Measurements from ENCODE around the gene AKR7A3. TPM values are rescaled to one million over a fixed set of nuclear protein-coding genes. Genes with fewer than 3 reads are reported as not detected.
"Not testable (repeated sequence)": the region's sequence is repeated elsewhere in the genome, so short reads cannot be mapped to it uniquely, and the experiment has no call there.

Gene AKR7A3
- 1 to 10 TPM; 1.8 to 3.5 (median 2.3) TPM for total RNA-seq

GRCh38 chr1:19288324-19289241, at the start of gene AKR7A3:
TSS of gene AKR7A3 (minus strand) at chr1:19288770. CDS start at chr1:19288709, 61 bp downstream.
- H3K9me3 ChIP-seq; H3K27me3 ChIP-seq; H3K27ac ChIP-seq; H3K36me3 ChIP-seq; intact Hi-C loops (cut with DNase I): not testable (repeated sequence)
- TF ChIP-seq POLR2A (IDR thresholded peaks at IDR 0.05) = peak in 1 of 2 donors; percentile 32
- 25 to 42% methylated on average over 18 to 38 of the region's 82 CpGs for WGBS, 2 donors
- H3K4me3 ChIP-seq (replicated peaks in 1 of 3) = peak within 1 kb of the TSS in 2 of 3 donors; percentile 27 to 36
- DNase-seq = peak; percentile 69 to 71
- peaks cover 9 to 11% of the 10 kb centered on the region in 2 donors for H3K4me1 ChIP-seq

- 68 to 69% methylated on average over 18 to 27 of the region's 27 CpGs for WGBS, 2 donors
- no peaks in the 10 kb centered on the region for H3K9me3 ChIP-seq
- no peak overlapping the region for H3K27ac ChIP-seq
- peak; percentile 46 to 52 for DNase-seq
- peaks cover 12 to 21% of the 10 kb centered on the region in 2 donors for H3K36me3 ChIP-seq
- intact Hi-C loops (cut with DNase I) = no loop called here
- peaks cover 0 to 6% of the 10 kb centered on the region in 2 donors for H3K4me1 ChIP-seq
- TF ChIP-seq POLR2A (IDR thresholded peaks at IDR 0.05) = no peak
- peak in 3 of 6 experiments; percentile 16 to 42 (median 40) for TF ChIP-seq CTCF (IDR thresholded peaks at IDR 0.05)
- no peak overlapping the region for H3K4me3 ChIP-seq (replicated peaks in 1 of 3)
- H3K27me3 ChIP-seq = no peaks in the 10 kb centered on the region
These were observed 49.8 kb upstream of the AKR7A3 start for GRCh38 chr1:19338323-19338762.

DNA sequence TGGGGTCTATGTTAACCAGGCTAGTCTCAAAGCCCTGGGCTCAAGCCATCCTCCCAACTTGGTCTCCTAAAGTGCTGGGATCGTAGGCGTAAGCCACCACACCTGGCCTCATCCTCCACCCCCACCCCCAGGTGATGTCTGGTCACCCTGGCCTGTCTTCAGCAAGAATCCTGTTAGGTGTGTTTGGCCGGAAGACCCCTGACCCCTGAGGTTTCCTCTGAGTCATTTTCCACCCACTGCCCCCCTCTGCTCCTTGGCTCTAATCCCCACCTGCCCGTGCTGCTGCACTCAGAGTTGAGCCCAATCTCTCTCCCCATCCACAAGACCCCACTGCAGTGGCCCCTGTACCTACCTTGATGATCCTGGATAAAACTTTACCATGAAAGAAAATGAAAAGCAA, 48.7 kb upstream of the AKR7A3 start:
- H3K4me3 ChIP-seq (replicated peaks in 1 of 3) = no peak overlapping the region
- DNase-seq = no peak
- H3K27me3 ChIP-seq = no peaks in the 10 kb centered on the region
- TF ChIP-seq CTCF (IDR thresholded peaks at IDR 0.05) (no peak), POLR2A (IDR thresholded peaks at IDR 0.05) (no peak)
- H3K4me1 ChIP-seq = peaks cover 0 to 6% of the 10 kb centered on the region in 2 donors
- no peaks in the 10 kb centered on the region for H3K9me3 ChIP-seq
- H3K27ac ChIP-seq = no peak overlapping the region
- intact Hi-C loops (cut with DNase I) = no loop called here
- WGBS, 2 donors = 88 to 94% methylated on average over 4 of the region's 4 CpGs
- H3K36me3 ChIP-seq = peaks cover 1 to 12% of the 10 kb centered on the region in 2 donors

GRCh38 chr1:19336543-19336942, 48.0 kb upstream of the AKR7A3 start:
- Histone ChIP-seq H3K27ac (no peak overlapping the region), H3K27me3 (no peaks in the 10 kb centered on the region), H3K4me3 (replicated peaks in 1 of 3) (no peak overlapping the region), H3K36me3 (peaks cover 0 to 9% of the 10 kb centered on the region in 2 donors), H3K9me3 (no peaks in the 10 kb centered on the region), H3K4me1 (no peaks in the 10 kb centered on the region)
- TF ChIP-seq POLR2A (IDR thresholded peaks at IDR 0.05) = no peak
- TF ChIP-seq CTCF (IDR thresholded peaks at IDR 0.05) = no peak
- DNase-seq = no peak
- intact Hi-C loops (cut with DNase I) = no loop called here
- WGBS, 2 donors = 85 to 90% methylated on average over 7 of the region's 7 CpGs

DNA sequence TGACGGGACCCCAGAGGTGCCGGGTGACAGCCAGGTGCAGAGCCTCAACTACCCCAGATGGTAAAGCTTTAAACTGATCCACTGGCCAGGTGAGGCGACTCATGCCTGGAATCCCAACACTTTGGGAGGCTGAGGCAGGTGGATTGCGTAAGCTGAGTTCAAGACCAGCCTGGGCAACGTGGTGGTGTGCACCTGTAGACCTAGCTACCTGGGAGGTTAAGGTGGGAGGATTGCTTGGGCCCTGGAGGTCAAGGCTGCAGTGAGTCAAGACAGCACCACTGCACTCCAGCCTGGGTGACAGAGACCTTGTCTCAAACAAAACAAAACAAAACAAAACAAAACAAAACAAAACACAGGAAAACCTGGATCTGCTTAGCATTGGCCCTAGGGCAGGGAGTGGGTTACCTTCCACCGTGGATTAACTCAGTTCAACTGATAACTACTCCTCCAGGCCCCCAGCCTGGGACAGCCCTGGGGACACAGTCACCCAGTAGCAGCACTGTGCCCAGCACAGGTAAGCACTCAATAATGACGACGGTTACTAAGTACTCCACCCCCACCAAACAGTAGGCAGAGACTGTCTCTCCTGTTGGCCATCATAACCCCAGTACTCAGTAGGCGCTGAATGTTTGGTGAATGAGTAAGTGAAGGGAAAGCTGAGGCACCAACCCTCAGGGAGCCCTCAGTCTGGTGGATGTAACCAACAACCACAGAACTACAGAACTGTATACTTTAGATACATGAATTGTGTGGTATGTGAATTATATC, 45.2 kb upstream of the AKR7A3 start:
- Histone ChIP-seq H3K9me3 (no peaks in the 10 kb centered on the region), H3K4me3 (replicated peaks in 1 of 3) (no peak overlapping the region), H3K27me3 (no peaks in the 10 kb centered on the region), H3K27ac (no peak overlapping the region), H3K4me1 (no peaks in the 10 kb centered on the region), H3K36me3 (peaks cover 2 to 3% of the 10 kb centered on the region in 2 donors)
- intact Hi-C loops (cut with DNase I) = no loop called here
- no peak for TF ChIP-seq POLR2A (IDR thresholded peaks at IDR 0.05)
- DNase-seq = no peak
- WGBS, 2 donors = 76 to 88% methylated on average over 6 to 9 of the region's 9 CpGs

All from thyroid gland (tissue), 4 donors.